Cerebellar cortex (tissue), 1 donor: ENCODE data around the gene FZD4.
A peak's percentile ranks its signal among the peaks of the same experiment; 100 is the strongest.
"Not testable (repeated sequence)": the region's sequence is repeated elsewhere in the genome, so short reads cannot be mapped to it uniquely, and the experiment has no call there.

Experiments used
- DNase-seq: peaks from one replicate; pipeline ENCODE4 v3.0.0-alpha.2; 2015; ENCODE audit warnings: low spot score

The FZD4 gene

DNA sequence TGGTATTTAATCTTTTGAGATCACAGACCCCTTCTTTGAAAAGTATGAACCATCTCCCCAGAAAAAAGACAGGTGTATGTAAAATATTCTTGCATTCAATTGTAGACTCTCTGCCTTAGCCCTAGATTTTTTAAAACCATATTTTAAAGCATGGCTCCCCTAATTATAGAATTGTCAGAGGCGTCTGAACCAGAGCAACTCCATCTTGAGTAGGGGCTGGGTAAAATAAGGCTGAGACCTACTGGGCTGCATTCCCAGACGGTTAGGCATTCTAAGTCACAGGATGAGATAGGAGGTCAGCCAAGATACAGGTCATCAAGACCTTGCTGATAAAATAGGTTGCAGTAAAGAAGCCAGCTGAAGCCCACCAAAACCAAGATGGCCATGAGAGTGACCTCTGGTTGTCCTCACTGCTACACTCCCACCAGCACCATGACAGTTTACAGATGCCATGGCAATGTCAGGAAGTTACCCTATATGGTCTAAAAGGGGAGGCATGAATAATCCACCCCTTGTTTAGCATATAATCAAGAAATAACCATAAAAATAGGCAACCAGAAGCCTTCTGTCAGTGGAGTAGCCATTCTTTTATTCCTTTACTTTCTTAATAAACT is 17.9 kb downstream of the FZD4 start:
- not testable (repeated sequence) for DNase-seq

DNA sequence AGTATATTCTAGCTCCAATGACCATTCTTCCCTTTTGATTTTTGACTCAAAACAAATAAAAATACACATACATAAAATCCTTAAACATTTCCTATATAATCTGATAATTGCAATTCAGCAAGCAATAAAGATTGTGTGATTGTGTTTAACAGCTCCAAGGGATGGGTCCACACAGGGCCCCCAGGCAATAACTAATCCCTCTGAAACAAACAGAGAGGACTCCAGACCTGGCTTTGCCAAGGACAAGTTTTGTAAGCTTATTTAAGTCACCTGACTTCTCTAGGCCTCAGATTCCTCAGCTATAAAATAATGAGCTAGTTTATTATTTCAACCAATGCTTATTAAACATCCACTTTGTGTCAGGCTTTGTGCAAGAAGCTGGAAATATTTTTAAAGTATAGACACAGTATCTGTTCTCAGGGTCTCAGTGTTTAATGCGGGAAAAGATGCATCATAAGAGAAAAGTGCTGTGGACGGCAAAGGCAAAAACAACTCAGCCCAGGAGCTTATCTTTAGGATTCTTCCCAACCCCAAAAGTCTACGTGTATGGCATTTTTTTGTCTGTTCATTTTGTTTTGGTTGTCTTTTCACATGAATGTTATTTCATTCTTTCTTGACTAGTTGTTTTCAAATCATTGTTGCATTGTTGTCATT is 20.1 kb downstream of the FZD4 start:
- no peak for DNase-seq

DNA sequence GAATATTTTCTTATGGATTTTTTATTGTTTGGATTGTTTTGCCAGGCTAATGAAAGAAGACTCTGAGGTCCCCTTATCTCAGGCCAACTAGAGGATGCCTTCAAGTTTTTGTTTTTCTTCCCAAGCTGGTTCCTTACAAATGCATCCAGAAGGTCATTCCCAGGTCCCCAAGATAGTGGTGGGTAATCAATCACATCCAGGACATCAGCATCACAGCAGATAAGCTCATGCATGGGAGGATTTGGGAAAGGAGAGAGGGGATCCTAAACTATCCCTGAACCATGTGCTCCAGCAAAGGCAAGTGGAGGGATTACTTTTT is 20.7 kb downstream of the FZD4 start:
- no peak for DNase-seq

DNA sequence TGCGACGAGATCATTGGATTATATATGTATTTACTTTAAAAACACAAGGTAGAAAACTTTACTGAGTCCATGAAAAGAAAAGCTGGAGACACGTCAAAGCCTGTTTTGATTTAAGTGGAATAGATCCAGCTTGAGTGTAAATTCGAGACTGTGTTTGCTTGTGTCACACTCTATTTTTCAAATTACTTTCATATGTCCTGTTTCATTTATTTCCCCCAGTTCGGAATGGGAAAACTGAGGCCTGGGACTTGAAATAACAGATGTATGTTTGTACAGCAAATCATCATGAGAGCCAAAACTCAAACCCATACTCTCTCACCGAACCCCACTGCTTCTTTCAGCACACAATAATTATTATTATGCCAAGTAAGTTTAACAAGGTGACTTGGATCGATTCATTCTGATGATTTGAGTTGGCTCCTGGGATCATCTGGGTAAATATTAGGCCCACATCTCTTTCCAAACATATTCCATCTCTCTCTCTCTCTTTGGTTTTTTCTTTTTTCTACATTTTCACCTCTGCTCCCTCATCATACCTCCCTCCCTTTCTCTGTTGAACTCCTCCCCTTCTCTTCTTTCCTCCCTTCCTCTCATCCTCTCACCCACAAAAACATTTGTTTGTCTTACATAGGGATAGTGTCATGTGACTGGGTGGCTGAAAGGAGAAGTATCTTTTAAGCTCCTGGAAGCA is 21.2 kb downstream of the FZD4 start:
- DNase-seq, result no peak

DNA sequence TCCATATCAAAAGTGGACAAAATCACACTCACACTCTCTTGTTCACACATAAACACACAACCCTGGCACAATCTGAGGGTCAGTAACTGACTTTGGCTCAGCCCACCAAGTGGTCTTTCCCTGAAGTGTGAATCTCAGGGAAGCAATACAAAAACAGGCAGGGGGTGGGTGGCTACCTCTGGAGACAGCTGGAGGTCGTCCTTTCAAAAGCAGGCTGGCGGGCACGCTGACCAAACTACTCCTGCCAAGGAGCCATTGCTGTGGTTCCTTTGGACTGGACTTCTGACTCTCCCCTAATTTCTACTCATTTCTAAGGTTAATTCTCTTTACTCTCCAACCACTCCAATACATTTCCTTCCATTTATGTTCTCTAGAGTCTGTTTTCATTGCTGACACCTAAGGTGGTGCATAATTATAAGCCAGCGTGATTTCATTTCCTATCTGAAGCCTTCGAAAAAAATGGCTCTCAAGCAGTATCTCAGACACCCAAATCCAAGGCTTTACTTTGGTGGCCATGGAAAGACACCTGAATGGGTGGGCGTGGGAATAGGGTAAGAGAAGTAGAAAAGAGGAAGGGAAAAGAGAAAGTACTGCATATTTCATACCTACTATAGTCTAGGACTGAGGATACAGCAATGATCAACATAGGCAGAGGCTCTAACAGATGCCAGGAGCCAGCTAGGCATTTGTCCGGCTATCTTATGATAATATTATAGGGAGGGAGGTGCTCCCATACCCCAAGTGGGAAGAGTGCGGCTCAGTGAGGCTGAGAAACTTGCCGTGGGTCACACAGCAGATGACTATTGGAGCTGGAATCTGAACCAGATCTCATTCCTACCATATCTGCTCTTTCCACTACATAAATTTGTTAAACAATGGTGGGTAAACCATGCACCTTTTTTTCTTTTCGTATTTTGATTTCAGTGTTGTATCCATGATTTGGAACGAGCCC is 22.0 kb downstream of the FZD4 start:
- DNase-seq, result no peak

DNA sequence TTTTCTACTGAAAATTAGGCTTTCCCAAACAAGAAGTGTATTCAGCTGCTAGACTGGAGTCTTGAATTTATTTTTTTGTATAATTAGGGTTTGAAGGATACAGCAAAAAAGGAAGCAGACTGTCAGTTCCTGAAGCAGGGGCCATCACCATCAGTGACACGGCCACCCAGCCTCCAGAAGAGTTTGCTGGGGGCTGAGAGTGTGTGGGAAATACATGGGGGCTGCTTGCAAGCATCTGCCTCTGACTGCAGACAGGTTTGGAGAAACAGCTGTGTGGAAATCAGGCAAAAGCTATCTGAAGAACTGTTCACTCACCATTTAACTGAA is 23.0 kb downstream of the FZD4 start:
- no peak for DNase-seq

DNA sequence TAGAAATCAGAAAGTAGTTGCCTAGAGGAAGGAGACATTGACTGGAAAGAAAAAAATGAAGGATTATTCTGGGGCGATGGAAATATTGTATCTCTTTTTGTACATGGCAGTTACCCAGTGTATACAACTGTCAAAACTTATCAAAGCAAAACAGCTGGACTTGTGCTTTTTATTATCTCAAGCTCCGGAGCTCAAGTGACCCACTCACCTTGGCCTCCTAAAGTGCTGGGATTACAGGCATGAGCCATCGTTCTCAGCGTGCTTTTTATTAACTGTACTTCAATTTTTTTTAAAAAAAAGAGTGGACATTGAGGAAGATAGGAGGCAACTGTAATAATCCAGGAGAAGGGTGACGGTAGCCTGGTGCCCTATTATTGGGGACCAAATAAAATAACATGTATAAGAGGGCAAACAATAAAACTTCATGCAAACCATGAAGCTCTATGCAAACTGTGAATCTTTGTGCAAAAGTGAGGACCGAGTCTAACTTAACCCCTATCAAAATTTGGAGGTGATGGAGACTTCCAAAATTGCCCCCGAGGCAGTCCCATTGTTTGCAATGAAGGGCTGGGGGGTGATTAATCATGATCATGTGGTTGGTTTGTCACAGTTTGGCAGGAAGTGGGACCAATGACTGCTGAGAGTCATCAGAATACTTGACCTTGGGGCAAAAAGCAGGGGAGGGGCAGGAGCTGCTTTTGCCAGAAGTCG is 23.5 kb downstream of the FZD4 start:
- DNase-seq, result no peak

DNA sequence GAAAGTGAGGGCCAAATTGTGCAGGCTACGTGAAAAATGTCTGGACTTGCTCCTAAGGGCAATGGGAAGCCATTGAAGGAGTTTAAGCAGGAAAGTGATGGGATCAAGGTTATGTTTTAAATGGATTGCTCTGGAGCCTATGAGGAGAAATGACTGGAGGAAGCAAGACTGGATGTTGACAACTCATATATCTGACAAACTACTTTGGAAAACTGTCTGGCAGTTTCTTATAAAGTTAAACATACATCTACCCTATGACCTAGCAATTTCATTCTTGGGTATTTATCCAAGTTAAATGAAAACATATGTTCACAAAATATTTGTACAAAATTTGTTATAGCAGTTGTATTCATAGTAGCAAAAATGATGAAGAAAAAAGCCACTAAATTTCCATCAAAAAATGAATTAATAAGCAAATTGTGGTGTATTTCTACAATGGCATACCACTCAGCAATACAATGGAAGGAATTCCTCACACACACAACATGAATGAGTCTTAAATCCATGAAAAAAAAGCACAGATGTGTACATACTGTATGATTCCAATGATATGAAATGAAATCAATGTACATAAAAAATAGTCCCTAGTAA is 24.1 kb downstream of the FZD4 start:
- DNase-seq, result no peak

DNA sequence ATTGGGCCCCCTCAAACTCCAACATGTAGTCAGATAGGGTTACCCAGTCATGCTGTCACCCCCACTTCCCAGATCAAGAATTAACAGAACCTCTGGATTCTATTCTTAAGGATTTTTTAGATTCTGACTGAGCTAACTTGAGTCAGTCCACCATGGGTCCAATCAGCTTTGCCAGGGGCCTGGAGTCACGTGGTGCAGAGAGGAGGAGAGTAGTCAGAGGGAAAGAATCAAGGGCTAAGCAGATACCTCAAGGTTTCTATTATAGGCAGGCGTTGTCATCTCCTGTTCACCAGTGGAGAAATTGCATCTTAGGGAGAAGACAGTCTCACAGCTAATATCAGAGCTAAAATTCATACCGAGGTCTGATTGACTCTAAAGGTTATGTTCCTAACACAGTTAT is 28.2 kb downstream of the FZD4 start:
- DNase-seq, result no peak

DNA sequence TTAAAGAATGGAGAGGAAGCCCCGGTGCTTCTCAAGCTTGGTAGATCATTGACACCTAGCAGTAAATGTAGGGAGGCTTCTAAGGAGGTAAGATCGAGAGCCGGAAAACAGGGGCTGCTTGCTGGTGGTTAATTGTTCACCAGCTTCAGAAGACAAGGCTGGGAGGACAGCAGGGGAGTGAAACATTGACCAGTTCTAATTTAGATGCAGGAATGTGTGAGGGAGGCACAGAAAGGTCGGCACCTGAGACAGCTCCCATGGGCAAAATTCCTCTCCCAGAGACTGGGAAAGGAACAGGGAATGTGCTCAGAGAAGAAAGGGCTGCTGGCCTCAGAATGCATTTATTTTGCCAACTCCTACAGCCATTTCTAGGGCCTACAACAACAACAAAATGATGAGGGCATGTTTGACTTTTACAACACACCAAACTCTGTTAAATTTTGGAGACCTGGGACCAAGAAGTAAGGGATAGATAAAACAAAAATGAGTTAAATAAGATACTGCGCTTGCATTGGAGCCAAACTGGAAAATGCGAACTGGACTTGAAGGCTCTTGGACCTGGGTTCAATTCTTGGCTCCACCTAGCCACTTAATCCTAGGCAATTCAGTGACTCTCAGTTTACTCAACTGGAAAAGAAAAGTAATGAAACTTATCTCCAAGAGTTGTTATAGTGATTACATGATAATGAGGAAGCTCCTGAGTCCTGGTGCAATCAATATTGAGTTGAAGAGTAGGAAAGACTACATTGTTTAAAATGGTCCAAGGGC is 31.0 kb downstream of the FZD4 start:
- no peak for DNase-seq

DNA sequence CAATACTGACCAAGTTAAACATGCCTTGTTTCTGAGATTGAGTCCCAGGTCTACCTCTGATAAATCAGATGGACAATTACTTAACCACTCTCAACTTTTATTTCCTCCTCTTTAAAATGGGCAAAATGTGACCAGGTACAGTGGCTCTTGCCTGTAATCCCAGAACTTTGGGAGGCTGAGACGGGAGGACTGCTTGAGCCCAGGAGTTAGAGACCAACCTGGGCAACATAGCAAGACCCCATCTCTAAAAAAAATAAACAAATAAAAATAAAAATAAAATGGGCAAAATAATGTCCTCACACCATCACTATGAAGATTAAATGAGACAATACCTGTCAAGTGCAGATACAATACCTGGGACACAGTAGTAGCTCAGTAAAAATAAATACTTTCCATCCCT is 33.0 kb downstream of the FZD4 start:
- DNase-seq, result no peak

DNA sequence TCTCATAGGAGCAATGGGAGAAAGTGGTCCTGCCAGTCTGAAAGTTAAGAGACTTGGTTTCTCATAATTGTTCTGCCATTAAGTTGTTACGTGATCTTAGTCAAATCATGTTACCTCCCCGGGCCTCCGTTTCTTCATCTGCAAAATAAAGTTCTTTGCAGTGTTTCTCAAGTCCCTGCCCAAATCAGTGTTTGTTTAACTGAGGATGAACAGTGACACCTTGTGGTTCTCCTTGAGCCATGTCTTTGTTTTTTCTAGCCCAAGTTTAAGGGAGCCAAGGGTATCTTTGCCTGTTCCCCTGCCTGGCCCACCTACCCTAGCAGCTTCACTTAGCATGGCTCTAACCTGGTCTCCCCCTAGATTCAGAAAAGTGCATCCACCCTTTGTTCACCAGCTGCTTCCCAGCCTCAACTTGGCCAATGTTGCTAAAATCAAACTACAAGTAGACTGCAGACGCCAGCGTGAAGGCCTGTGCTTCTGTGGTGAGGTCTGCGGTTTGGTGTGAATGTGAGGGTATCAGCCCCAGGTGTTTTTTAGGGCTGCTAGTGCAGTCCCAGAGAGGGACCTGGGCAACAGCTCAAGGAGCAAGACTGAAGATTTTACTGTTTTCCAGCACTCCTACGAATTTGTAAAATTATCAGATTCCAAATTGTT is 35.5 kb downstream of the FZD4 start:
- DNase-seq, result peak; percentile 57

DNA sequence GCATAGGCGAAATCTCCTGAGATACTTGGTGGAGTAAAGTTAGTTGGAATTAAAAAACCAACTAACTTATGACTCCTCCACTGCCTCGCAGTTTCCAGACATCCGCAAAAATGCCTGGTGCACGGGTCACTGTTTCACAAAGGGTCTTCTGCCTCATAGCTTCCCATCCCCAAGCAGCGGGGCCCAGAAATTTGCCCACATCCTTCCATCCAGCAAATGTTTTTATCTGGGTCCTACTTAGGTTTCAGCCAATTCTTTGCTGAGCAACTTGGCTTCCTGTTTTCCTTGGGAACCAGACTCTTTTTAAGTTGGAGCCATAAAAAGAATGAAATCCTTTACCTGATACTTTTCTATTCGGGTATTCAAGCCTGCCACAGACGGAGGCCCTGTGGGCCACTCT is 36.2 kb downstream of the FZD4 start:
- DNase-seq, result no peak

DNA sequence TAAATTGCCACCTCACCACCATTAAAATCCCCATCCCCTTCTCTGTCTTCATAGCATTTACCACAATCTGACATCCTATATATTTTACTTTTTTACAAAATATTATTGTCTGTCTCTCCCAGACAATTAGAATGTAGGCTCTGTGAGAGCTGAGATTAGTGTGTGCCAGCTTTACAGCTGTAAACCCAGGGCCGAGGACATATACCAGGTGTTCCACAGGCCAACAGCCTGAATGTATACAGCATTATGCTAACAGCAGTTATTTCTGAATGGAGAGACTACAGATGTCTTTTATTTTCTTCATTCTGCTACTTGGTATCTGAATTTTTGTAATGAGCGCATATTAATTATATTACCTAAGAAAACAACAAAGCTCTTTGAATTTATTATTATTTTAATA is 36.7 kb downstream of the FZD4 start:
- DNase-seq, result no peak

DNA sequence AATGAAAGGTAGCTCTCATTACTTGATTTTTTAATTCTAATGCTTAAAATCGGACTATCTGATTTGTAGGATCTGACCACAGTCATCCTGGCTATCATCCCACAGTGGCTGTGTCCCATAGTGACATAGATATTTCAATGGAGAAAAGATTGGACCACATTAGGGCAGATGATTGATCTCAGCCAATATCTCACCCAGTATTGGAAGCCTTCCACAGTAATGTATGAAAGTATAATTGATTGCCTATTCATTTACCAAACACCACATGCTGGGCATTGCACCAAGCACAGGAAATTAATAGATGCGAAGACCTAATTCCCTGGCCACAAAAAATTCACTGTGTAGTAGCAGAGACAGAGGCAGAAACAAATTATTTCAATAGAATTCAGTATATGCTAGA is 37.6 kb downstream of the FZD4 start:
- no peak for DNase-seq

DNA sequence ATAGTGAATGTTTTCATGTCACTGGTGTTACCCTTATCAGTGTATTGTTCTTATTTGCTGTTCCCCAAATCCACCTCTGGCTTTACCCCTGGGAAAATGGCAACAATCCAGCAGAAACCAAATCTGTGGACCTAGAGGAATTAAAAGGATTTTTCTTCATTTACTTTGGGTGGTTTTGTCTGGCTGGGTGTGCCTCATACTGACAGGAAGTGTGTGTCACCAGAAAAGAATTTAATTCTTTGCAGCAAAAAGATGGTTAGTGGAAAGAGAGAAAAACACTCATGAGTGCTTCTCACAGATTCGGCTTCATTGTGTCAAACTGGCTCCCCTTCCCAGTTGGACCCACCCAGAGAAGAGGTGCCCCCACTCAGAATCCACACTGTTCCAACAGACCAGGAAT is 38.9 kb downstream of the FZD4 start:
- DNase-seq, result no peak

DNA sequence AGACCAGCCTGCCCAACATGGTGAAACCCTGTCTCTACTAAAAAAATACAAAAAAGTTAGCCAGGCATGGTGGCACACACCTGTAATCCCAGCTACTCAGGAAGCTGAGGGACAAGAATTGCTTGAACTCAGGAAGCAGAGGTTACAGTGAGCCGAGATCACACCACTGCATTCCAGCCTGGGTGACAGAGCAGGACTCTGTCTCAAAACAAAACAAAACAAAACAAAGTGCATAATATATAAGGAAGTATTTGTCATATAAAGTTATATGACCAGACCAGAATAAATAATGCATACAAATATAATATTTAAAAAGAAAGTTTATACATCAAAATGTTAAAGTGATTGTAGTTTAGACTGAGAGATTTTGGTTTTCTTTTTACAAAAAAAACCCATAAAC is 39.3 kb downstream of the FZD4 start:
- DNase-seq, result not testable (repeated sequence)

DNA sequence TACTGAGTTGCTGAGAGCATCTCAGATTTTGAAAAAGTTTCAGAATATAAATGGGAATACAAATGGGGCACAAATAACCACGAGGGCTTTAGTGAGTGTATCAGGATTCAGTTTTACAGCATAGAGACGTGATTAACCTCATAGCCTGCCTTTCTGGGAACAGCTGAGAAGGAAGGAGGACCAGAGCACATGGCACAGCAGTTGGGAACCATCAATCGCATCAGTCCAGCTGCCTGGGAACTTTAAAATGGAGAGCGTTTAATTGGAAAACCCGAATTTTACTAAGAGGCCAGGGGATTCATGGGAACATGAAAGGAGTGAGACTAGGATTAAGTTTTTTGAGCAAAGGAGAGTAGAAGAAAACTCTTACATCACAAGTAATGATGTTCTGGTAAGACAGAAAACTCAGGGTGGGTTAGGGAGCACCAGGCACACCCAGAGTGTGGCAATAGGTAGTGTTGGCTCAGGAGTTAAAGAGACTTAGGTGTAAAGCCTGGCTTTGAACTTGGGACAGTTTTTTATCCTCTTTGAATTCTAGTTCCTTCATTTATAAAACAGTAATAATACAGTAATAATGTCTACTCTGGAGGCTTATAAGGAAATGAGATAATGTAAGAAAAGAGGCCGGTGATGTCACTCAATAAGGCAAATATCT is 40.2 kb downstream of the FZD4 start:
- no peak for DNase-seq

DNA sequence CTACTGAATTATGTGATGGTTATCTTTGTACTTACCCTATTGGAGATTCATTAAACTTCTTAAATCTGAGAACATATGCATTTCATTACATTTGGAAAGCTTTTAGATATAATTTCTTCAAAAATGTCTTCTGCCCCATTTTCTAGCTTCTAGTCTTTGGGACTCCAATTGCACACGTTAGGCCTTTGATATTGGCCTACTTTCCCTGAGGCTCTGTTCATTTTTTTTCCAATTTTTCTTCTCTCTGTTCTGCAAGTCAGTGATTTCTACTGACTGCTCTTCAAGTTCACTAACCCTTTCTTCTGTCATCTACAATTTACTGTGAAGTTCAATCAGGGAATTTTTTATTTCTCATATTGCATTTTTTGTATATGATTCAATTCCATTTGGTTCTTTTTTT is 43.0 kb downstream of the FZD4 start:
- DNase-seq, result no peak

DNA sequence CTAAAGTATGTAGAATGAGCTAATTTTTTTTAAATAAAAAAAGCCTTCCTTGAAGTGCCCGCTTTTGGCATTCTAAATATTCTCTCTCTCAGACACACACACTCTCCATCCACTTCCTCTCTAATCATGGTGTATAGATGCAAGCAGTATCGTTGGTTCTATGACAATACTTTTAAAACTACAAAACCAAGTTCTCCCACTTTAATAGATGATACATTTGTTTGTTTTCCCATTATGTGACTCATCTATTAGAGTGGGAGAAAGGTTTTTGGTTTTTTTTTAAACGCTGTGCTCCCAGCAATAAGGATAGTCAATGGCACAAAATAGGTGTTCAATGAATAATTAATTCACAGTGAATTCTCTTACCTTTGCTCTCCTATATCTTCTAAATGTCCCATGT is 44.6 kb downstream of the FZD4 start:
- DNase-seq, result no peak
